GM18498 (cell line): Measurements from ENCODE around the gene LCORL.
A peak's percentile ranks its signal among the peaks of the same experiment; 100 is the strongest.
"Not testable (repeated sequence)": the region's sequence is repeated elsewhere in the genome, so short reads cannot be mapped to it uniquely, and the experiment has no call there.

ENCODE experiments used
- ATAC-seq: cut with Tn5 transposase; IDR thresholded peaks from one replicate; pipeline ENCODE4 v1.9.1; 2021; ENCODE audit warnings: mild to moderate bottlenecking, moderate library complexity; ENCODE audit not compliant: unreplicated experiment

Gene LCORL

DNA sequence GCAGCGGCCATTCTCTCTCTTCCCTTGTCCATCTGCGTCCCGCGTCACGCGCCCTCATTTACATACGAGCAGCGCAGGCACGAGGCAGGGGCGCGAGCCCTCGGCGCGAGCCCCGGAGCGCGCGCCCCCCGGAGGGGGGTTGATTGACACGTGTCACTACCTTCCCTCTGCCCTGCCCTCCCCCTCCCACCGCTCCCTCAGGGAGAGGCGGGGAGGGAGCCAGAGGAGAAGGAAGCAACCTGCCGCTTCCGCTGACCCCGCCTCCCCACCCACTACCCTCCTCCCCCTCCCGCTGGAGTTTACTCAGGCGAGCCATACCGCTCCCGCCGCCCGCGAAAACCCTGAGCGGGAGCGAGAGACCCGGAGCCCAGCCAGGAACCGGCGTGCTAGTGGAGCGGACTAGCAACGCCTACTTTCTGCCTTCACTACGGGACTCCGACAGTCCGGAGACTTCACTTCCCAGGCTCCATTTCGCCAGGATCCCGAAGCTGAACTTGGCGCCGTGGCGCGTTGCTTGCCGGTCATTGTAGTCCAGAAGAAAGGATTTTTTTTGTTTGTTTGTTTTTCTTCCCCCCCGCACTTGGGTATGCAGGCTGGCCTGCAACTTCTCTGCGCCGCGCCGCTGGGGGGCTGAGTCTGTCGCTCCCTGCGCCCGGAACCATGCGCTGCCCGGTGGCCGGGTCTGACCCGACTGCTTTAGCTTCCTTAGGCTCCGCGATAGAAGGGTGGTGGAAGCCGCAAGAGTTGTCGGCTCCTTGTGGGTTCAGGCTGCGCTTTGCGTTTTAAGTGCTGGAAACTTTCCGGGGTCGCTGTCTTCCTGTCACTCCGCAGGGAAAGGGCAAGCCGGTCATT lies at the start of gene LCORL:
Gene LCORL, minus strand, starts transcription at position 36 of the 852 bp plus-strand sequence. Its CDS starts 4 bp downstream, at position 32.
- peak; percentile 77 for ATAC-seq

GRCh38 chr4:18069810-18070209 lies 48.3 kb upstream of the LCORL start:
- no peak for ATAC-seq

GRCh38 chr4:18067031-18067430 lies 45.5 kb upstream of the LCORL start:
- no peak for ATAC-seq

- ATAC-seq: no peak
Measured at GRCh38 chr4:18063079-18063478, 41.5 kb upstream of the LCORL start.

GRCh38 chr4:18057821-18058533 lies 36.4 kb upstream of the LCORL start:
- ATAC-seq: peak; percentile 83

- ATAC-seq: no peak
Measured at GRCh38 chr4:18056030-18056429, 34.5 kb upstream of the LCORL start.

GRCh38 chr4:18052158-18052557 lies 30.6 kb upstream of the LCORL start:
- ATAC-seq: no peak

DNA sequence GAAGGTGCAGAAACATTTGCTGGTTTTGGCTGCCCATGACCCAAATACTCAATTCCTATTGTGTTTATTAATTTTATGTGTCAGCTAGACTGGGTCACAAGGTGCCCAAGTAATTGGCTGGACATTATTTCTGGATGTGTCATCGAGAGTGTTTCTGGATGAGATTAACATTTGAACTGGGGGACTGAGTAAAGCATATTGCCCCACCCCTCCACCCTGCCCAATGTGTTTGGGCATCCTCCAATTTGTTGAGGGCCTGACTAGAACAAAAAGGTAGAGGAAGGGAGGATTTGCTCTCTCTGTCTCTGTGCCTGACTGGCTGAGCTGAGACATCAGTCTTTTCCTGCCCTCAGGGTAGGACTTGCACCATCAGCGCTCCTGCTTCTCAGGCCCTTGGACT lies 29.7 kb upstream of the LCORL start:
- no peak for ATAC-seq

GRCh38 chr4:18050448-18050847 lies 28.9 kb upstream of the LCORL start:
- no peak for ATAC-seq

DNA sequence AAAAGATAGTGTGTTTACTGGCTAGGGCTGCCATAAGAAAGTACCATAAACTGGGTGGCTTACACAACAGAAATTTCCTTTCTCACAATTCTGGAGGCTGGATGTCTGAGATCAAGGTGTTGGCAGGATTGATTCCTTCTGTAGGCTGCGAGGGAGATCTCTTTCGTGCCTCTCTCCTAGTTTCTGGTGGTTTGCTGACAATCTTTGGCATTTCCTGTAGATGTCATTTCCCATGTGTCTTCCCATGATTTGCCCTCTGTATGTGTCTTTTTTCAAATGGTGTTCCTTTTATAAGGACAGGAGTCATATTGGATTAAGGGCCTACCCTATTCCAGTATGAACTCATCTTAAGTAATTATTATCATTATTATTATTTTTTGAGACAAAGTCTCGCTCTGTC lies 27.9 kb upstream of the LCORL start:
- ATAC-seq: no peak

DNA sequence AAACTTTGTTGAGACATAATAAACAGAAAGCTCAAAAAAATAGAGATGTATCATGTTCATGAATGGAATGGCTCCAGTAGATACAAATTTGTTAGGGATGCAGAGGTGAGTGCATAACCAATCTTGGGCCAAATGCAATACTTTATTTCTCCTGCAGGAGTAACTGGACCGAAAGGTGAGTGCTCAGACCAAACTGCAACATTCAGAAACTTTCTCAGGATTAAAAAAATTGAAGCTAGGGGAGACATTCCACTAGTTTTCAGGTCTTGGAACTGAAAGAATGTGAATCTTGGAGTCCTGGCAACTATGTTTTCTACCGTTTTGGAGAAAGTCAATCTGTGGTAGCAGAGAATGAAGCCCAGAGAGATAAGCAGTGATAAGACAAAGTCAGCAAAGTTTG lies 21.2 kb upstream of the LCORL start:
- ATAC-seq: no peak

DNA sequence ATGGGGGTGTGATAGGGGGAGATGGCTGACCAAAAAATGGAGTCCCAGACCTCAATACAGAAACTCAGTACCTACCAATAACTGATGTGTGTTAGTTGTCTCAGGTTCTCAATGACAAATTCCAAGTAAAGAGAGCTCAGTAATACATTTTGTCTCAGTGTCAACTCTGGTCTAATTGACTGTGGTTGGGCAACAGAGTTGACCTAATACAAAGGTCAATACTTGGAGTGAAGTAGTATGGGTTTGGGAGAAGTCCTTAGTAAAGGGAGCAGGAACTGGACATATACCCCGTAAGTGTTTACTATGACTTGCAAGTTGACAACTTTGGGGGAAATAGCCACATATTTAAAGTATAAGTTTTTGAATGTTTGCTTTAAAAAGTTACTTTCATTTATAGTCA lies 20.5 kb upstream of the LCORL start:
- ATAC-seq: no peak

GRCh38 chr4:18041114-18041513 lies 19.6 kb upstream of the LCORL start:
- ATAC-seq: no peak

- ATAC-seq: peak; percentile 62
Measured at GRCh38 chr4:18039113-18039512, 17.6 kb upstream of the LCORL start.

DNA sequence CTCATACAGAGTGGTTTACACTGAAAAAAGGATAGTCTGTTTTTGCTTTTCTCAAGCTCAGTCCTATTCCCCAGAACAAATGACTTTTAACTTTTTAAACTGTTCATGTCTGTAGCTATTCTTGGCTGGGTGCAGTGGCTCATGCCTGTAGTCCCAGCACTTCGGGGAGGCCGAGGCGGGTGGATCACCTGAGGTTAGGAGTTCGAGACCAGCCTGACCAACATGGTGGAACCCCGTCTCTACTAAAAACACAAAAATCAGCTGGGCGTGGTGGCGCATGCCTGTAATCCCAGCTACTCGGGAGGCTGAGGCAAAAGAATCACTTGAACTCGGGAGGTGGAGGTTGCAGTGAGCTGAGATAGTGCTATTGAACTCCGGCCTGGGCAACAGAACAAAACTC lies 14.8 kb upstream of the LCORL start:
- not testable (repeated sequence) for ATAC-seq

DNA sequence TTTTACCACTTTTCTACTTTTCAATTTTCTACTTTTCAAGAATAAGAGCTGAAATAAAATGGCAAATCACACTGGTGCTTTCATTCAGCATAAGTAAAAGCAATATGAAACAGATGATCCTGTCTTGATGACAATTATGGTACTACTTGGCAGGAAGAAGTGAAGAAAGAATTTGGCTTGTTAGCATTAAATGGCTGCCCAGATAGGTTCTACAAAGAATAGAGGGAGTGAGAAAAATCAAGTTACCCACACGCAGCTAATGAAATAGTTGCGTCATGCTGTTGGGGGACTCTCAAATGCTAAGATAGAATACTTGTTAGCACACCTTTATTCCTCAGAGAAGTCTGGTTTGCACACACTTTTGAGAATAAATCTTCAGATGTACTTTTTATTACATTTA lies 12.5 kb upstream of the LCORL start:
- ATAC-seq: no peak

DNA sequence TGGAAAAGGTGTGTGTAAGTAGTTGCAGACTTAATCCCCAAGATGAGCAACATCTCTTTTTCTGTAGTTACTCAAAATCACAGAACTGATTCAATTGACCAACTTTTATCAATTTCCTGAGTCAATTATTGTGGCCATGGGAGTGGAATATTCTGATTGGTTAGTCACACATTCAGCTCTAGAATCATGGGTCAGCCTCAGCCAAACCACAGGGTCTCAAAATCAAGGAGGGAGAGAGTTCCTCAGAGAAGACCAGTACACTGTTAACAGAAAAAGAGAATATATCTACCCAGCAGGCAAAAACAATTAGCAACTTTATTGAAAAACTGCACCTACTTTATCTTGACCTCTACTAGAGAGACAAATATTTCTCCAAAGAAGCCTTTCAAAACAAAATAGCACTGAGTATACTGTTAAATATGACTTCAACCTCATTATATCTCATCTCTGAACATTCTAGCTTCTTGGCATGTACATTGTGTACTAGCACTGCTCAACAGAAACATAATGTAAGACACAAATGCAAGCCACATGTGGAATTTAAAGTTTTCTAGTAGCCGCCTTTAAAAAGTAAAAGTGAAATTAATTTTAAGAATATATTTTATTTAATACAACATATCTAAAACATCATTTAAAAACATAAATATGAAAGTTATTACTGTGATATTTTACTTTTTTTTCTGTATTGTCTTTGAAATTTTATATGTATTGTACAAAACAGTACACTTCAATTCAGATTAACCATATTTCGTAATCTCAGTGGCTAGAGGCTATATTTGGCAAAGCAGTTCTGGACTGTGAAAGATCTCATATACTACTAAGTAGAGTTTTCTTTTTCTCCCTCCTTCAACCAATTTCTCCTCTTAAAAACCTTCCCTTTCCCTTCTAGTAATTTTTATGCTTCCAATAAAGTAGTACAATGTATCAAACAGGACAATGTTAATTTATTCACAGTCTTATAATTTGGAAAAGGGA lies 11.8 kb upstream of the LCORL start:
- no peak for ATAC-seq

GRCh38 chr4:18025288-18025687 lies 3.7 kb upstream of the LCORL start:
- ATAC-seq: no peak

GRCh38 chr4:18022572-18023050 lies 1.1 kb upstream of the LCORL start:
- ATAC-seq: no peak

DNA sequence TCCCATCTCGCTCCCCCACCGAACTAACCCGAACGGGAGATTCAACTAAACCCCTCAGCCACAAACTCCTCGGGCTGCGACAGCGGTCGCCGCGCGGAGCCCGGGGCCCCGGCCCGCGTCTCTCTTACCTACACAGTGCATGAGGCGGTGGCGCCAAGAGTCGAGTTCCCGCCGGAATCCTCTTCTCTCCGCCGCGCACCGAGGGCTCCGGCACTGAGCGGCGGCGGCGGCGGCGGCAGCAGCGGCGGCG lies 160 bp downstream of the LCORL start:
- ATAC-seq: peak; percentile 24
